Glomerular endothelial cell (primary cell): Measurements from ENCODE around the gene RBPMS2. TPM values are rescaled to one million over a fixed set of nuclear protein-coding genes. Genes with fewer than 3 reads are reported as not detected.

ENCODE experiments used
- DNase-seq: peaks from one replicate; pipeline ENCODE4 v3.0.0-alpha.2; 2011; ENCODE audit warnings: low read depth, low spot score; ENCODE audit errors: extremely low read depth
- total RNA-seq: library from RNA; depleted of rRNA; stranded (reverse); fragments of >200 nt; gene quantifications from 2 replicates; pipeline ENCODE4 v1.2.3, GENCODE V29; 2015

Gene RBPMS2
- total RNA-seq, 1 donor from 2014 or later: 2.5 TPM

DNA sequence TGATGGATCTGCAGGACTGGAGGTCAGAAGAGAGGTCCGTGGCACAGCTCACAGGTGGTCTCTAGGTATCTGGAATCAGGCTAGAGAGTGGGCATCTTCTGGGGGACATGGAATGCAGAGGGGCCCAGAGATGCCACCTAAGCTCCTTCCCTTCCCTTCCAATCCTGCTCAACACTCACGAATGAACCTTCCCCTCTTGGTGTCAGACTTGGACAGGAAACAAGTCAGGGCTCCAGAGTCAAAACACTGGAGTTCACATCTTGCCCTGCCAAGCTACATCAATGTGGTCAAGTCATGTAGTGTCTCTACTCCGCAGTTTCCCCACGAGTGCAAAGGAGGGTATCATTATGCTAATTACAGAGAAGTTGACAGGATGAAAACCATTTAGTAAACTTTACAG is 16.0 kb upstream of the RBPMS2 start:
- no peak for DNase-seq

DNA sequence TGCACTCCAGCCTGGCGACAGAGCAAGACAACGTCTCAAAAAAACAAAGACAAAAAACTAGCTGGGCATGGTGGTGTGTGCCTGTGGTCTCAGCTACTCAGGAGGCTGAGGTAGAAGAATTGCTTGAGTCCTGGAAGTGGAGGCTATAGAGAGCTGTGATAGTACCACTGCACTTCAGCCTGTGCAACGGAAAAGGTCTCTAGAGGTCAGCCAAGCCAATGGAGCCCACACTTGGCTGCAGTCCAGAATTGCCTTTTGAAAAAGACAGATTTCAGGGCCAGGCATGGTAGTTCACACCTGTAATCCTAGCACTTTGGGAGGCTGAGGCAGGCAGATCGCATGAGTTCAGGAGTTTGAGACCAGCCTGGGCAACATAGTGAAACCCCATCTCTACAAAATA is 8.4 kb upstream of the RBPMS2 start:
- DNase-seq: no peak

DNA sequence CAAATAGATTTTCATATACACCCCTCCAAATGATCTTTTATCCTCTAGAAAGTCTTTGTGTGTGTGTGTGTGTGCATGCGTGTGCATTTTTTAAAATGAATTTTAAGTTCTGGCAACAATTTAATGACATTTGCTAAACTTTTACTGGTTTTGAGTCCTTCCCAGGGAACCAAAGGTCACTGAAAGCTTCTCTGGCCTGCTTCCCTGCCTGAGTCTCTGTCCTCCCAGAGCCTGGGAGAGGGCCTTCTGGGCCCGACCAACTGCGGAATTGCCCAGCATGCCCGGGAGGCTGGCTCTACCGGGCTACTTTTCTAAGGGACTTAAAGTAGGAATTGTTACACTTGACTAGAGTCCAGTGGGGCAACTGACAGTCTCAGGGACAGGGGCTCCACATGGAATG is 7.4 kb upstream of the RBPMS2 start:
- DNase-seq: no peak

DNA sequence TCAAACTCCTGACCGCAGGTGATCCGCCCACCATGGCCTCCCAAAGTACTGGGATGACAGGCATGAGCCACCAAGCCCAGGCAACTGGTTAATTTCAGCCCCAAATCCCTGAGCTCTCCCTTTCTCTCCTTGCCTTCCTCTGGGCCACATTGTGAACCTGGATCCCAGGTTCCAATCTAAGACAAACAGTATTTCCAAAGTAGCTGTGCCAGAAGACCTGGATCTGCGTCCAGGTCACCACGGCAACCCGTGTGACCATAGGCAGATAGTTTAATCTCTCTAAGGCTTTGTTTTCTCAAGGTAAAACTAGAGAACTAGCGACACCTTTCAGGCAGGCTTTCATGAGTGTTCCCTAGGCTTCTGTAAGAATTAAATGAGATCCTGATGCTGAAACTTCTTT is 5.9 kb upstream of the RBPMS2 start:
- no peak for DNase-seq

DNA sequence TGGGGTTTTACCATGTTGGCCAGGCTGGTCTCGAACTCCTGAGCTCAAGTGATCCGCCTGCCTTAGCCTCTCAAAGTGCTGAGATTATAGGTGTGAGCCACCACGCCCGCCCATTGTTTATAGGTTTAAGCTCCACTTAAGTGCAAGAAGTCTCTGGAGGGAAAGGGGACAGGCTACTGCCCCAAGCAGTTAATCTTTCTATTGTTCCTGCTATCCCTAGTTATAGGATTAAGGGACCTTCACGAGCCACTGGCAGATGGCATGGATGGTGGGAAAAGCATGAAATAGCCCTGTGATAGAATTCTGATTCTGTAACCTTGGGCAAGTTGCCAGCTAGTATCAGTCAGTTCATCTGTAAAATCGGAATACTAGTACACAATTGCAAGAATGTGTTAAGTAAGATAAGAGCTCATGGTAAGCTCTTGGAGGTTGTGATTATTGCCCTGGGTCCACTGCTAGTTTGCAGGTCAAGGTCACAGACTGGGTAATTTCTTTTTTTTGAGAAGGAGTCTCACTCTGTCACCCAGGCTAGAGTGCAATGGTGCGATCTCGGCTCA is 5.3 kb upstream of the RBPMS2 start:
- no peak for DNase-seq

DNA sequence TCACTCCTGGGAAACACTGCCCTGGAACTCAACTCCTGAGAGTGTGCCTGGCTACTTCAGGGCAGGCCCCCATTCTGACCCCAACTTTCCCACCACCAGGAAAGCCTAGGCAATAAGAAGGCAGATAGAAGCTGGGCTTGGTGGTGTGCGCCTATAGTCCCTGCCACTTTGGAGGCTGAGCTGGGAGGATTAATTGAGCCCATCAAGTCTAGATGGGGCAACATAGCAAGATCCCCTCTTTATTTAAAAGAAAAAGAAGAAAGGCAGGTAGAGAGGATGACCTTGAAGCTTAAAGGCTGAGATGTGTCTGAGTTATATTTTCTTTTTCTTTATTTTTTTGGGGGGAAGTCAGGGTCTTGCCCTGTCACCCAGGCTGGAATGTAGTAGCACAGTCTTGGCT is 4.2 kb upstream of the RBPMS2 start:
- DNase-seq: no peak

DNA sequence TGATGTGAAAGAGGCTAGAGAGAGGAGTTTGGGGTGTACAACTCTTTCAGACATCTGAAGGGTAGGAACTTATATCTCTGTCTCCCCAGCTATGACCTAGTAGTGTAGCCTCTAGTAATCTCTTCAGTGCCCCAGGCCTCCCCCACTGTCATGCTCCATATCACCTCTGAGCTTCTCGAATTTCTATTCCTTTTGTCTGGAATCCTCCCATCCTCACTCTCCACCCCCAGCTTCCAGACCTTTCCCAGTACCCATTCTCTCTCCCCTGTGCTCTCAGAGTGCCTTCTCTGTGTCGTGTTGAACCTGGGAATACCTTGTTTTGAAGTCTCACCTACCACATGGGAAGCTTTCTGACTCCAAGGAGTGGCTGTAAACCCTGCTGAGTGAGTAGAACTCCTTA is 3.6 kb upstream of the RBPMS2 start:
- no peak for DNase-seq

DNA sequence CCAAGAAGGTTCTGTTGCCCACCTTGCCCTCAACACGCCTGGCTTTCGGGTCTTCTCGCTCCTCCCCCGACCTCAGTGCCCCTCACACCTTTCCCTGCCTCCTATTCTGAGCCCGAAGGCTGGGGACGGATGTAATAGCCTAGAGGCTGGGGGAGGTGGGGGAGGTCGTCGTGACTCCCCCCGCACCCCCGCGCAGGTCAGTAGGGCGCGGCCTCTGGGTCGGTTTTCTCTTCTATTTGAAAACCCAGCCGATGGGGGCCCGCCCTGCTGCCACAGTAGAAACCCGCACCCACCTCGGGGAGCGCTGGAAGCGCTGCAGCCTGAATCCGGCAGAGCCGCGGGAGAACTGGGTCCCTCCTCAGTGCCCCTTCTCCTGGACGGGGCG is 1.0 kb upstream of the RBPMS2 start:
- DNase-seq: no peak

DNA sequence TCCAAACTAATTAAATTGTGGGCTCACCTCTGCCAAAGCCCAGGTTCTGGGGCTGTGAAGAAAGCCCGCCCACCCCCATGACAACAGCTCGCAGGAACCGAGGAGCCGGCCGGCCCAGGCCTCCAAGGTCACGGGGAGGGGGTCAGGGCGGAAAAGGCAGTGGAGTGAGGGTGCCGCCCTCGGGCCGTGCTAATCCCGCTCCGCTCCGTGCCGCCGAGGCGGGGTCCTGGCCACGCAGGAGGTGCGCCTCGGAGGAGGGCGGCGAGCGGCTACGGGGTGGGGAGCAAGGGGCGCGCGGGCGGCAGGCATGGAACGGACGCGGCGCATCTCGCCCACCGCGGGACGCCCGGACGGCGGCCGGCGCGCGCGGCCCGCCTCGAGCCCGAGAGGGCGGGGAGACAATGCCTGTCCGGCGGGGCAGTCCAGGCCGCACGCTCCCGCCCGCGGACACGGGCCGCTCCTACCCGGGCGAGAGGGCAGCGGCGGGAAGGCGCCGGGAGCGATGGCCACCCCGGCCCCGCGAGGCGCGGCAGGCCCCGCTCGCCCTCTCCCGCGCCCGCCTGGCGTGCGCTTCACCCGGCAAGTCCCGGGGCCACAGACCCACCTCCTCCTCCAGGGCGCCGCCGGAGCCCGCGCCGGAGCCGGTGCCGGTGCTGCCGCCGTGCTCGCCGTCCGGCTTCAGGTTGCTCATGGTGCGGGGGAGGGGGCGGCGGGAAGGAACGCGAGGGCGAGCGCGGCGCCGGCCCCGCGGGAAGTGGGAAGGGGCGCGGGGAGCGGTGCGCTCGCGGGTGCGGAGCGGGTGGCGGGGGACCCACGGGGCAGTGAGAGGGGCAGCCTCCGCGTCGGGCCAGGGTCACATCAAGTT is 528 bp downstream of the RBPMS2 start:
- DNase-seq: no peak

DNA sequence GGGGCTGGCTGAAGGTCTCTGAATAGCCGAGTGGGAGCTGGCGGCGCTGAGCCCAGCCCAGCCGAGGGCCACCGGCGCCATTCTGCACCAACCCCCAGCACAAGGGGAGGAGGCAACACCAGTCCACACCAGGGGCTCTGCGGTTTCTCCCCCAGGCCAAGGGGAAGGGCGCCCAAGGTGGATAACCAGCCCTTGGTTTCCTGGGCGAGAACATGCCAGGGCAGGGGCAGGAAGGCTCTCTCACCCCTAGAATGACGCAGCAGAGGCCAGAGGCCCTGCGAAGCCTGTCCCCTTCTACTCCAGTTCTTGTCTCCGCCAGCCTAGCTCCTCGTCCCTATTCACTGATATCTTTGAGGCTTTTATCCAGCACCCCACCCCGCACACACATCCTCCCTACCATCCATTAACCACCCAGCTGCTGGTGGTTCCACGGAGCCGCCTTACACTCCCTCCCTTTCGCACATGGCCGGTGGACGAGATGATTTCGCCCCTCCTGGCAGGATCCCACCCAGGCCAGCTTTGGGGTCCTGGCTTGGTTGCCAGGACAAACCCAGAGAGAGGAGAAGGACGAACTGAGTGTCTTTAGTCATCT is 1.3 kb downstream of the RBPMS2 start:
- no peak for DNase-seq

DNA sequence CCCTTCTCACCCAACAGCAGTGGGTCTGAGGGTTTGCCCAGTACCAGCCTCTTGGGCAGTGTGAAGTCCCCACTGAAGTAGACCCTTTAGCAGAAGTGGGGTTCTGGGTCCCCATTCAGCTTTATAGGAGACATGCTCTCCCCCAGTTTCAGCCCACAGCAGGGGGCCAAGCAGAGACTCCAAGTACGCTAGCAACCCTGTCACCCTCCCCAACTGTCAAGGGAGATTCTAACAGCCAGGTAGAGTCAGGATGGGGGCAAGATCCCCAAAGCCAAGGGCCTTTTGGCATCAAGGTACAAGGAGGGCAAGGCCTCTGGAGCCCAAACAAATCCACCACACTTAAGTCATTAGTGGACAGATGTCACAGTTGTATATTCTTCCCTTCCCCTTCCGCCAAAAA is 1.8 kb downstream of the RBPMS2 start:
- no peak for DNase-seq

DNA sequence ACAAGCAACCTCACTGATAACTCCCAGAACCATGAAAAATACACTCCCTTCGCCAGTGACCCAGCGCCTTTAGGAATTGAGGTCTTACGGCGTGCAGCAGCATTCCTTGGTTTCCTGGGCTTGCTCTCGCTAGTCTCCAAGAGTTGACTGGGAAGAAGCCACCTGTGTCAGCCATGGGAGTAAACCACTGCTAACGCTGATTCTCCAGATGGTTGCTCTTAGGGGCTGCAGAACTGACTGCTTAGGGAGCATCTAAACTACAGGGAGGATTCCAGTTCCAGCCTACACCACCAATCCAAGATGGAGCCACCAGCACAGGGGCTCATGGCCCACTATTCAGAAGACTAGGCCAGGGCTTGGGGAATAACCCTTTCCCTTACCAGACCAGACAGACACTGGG is 2.4 kb downstream of the RBPMS2 start:
- no peak for DNase-seq

DNA sequence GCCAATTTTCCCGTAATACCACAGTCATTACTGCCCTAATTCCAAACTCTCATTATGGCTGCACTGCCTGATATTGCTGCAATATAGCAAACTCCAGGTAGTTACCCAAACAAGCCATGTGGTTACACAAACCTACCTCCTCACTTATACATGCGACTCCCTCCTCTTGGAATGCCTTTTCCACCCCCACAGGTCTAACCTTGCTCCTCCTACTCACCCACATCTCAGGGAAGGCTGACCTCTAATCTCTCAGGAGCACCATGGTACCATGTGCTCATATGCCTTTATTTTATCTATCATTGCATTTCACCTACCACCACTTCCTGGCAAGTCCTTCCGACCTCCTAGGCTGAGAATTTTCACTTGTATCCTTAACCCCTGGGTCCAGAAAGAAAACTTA is 2.9 kb downstream of the RBPMS2 start:
- no peak for DNase-seq

DNA sequence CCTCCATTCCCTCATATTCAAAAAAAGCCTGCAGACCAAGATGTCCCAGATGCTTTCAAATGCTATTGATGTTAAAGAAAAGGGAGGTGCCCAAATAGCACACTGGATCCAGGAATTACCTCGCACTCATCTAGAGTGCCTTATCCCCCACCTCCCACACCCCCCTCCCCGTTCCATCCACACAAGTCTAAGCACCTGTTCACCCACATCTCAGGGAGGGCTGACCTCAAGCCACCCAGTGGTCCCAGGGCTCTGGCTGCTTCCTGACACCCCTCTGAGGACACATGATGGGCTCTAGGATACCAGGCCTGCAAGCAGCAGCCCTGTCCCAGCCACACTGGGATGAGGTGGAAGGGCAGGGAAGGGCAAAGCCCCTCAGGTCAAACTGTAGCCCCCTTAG is 4.8 kb downstream of the RBPMS2 start:
- DNase-seq: no peak

DNA sequence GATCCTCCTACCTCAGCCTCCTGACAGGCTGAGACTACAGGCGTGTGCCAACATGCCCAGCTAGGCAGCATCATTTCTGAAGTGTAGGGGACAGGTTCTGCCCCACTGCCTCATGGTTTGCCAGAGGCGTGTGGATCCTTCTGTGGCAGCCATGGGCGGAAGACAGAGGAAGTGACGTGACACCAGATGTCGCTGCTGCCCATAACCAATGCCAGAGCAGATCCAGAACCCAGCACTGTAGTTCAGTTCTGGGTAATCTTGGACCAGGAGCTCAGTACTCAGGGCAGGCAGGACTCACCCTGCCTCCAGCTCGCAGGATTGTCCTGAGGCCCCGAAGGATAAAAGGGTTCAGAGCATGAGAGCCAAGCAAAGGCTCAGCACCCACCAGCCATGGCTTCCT is 8.2 kb downstream of the RBPMS2 start:
- DNase-seq: no peak

DNA sequence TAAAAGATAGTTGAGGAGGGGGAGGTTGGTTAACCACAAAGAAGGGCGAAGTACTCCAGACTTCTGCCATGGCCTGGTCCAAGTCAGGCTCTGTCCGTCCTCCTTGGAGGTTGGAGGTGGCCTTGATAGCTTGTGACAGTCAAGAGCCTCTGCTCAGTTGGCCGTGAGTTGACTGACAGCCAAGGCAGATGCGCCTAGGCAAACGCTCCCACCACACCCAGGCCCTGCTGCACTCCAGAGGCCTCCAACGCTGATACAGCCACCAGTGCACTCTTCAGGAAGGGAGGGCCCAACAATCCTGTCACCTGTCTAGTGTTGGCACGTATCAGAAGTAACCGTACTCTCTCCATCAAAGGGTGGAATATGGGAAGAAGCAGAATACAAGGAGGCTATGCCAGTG is 9.3 kb downstream of the RBPMS2 start:
- DNase-seq: no peak

DNA sequence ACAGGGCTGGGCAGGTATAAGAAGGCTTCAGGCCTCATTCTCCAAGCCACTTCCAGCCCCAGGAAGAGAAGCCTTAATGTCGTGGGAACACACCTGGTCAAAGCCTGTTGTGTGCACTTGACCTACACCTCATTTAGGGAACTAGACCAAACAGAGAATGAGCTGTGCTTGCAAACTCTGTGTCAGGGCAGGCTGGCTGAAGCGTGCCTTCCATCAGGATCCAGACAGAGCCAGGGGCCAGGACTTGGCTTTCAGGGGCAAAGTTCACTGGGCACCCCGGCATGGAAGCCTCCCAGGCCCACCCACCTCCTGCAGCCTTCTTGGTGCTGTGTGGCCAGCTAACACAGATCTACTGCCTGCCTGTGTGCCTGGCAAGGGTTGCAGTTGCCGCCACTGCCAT is 11.5 kb downstream of the RBPMS2 start:
- no peak for DNase-seq

DNA sequence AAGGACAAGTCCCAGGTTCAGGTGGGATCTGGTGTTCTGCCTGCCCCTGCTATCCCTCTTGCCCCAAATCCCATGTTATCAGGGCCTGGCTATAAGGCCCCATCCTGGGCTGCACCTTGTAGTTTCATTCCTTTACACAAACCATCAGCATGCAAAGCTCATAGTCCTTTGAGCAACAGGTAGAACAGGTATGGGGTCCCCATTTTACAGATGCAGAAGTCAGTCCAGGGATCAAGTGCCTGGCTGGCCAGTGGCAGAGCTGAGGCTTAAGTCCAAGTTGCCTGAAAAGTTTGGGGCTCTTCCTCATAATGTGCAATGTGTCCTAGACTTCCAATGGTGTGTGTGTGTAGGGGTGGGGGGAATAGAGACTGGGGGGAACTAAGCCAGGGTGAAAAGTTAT is 11.9 kb downstream of the RBPMS2 start:
- no peak for DNase-seq

DNA sequence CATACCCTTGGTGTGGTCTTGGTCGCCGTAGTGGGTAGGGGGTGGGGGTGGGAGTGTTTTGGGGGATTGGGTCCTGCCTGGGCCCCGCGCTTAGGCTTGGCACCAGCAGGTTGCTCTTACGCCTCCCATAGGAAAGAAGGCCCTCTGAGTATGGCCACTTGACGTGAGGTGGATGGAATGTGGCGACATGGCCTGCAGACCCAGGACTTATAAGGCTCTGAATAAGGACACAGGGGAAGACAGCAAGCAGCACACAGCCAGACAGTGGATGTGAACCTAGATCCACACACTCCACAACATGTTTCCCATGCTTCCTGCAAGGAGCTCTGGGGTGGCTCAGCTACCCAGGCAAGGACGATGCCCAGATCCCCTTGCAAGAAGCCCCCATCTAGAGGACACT is 12.4 kb downstream of the RBPMS2 start:
- no peak for DNase-seq

DNA sequence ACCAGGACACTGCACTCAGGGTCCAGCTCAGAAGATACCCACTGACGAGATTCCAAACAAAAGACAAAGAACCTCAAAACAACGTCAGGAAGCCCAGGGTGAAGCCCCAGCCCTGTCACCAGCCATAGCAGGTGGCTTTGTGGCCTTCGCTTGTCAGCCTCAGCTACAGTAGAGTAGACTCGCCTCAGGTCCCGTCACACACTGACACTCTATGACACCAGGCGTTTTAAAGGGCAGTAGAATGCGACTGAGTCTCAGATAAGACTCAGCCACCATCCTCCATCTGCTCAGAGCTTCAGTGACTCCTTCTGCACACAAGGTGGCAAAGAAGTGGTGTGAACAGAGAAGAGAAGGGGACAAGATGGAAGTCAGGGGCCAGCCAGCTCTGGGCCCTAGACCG is 12.8 kb downstream of the RBPMS2 start:
- DNase-seq: no peak

DNA sequence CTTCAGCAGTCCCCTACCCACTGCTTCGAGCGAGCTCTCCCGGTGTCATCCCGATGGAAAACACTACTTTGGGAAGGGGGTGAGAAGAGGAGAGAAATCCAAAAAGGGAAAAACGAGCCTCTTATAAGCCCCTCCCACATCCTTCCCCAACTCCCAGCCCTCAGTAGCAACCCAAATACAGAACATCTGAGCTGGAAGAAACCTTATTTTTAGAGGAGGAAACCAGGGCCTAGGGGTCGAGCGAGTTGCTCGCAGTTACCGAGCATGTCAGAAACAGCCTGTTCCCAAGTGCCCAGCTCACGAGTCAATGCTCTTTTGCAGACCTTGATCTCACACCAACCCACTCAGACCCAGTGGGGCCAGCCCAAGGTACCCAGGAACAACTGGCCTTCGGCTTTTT is 14.2 kb downstream of the RBPMS2 start:
- DNase-seq: no peak

DNA sequence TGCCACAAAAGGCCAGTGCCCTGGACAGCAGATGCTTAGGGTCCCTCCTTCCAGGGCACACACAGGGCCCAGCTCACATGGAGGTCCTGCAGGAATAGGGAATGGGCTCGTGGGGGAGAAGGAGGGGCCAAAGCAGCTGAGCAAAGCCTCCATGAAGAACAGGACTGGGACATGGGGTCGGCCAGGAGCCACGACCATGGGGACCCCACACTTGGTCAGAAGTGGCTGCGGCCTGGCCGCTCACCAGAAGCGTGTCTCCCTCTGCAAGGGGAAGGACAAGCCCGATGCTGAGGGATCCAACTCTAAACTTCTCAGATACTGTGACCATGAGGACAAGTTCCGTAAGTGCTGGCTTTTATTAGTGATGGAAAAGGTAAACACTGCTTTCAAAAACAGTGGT is 15.3 kb downstream of the RBPMS2 start:
- no peak for DNase-seq
